ENCODE data around the gene BLM. TPM values are rescaled to one million over a fixed set of nuclear protein-coding genes. Genes with fewer than 3 reads are reported as not detected.
A peak's percentile ranks its signal among the peaks of the same experiment; 100 is the strongest.

The BLM gene
- total and polyA plus RNA-seq, 2 experiments from 2014 or later: 1.9 to 4.8 TPM

GRCh38 chr15:90765966-90766365 lies 48.8 kb downstream of the BLM start:
- TF ChIP-seq EZH2 (IDR thresholded peaks at IDR 0.05; ENCODE audit: insufficient read depth, poor library complexity, severe bottlenecking) (no peak), EZH2phosphoT487 (IDR thresholded peaks at IDR 0.05; ENCODE audit: insufficient read depth, low read depth) (no peak)
- Histone ChIP-seq H3K36me3 (ENCODE audit: low read depth) (no peaks in the 10 kb centered on the region), H3K4me3 (no peak overlapping the region), H3K4me1 (ENCODE audit: insufficient read depth) (peaks cover 7% of the 10 kb centered on the region; the same call in 1 of the 2 replicates), H2AFZ (no peak overlapping the region), H3K9me2 (ENCODE audit: insufficient read depth) (no peaks in the 10 kb centered on the region), H3K27me3 (replicated peaks; ENCODE audit: insufficient read depth) (no peaks in the 10 kb centered on the region), H4K20me1 (ENCODE audit: insufficient read depth) (no peaks in the 10 kb centered on the region), H3K79me2 (ENCODE audit: insufficient read depth) (no peaks in the 10 kb centered on the region), H3K4me2 (ENCODE audit: unreplicated experiment) (no peak overlapping the region), H3K9me3 (ENCODE audit: low read depth) (no peaks in the 10 kb centered on the region), H3K27ac (no peak overlapping the region), H3K9ac (no peak overlapping the region), H3F3A (ENCODE audit: insufficient read depth) (peaks cover 14% of the 10 kb centered on the region)
- 97 to 100% methylated on average over 3 of the region's 3 CpGs for WGBS, 2 experiments (ENCODE audit: low coverage in 1 of 2, low lambda C conversion rate in 2 of 2, missing lambda C conversion rate in 2 of 2)
- in situ Hi-C loops (cut with MboI): no loop called here
- no peak for DNase-seq

DNA sequence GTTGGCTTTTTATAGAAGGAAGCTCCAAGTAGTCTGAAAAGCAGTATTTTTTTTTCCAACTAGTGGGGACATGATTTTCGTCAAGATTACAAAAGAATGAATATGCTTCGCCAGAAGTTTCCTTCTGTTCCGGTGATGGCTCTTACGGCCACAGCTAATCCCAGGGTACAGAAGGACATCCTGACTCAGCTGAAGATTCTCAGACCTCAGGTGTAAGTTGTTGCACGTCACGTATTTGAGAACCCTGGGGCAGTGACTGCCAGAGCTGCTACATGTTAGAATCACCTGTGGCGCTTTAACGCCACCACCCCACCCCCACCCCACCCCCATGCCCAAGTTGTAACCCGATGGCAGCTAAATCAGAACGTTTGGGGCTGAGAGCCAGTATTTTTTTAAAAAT lies 52.2 kb downstream of the BLM start:
- no peaks in the 10 kb centered on the region for H3K27me3 ChIP-seq (replicated peaks; ENCODE audit: insufficient read depth)
- no peaks in the 10 kb centered on the region for H3F3A ChIP-seq (ENCODE audit: insufficient read depth)
- H3K4me2 ChIP-seq (ENCODE audit: unreplicated experiment): no peak overlapping the region
- DNase-seq: no peak
- in situ Hi-C loops (cut with MboI): no loop called here
- no peaks in the 10 kb centered on the region for H3K9me3 ChIP-seq (ENCODE audit: low read depth)
- H4K20me1 ChIP-seq (ENCODE audit: insufficient read depth): no peaks in the 10 kb centered on the region
- H3K36me3 ChIP-seq (ENCODE audit: low read depth): no peaks in the 10 kb centered on the region
- H3K27ac ChIP-seq: no peak overlapping the region
- no peaks in the 10 kb centered on the region for H3K4me1 ChIP-seq (ENCODE audit: insufficient read depth)
- H3K79me2 ChIP-seq (ENCODE audit: insufficient read depth): no peaks in the 10 kb centered on the region
- no peak overlapping the region for H2AFZ ChIP-seq
- TF ChIP-seq EZH2 (IDR thresholded peaks at IDR 0.05; ENCODE audit: insufficient read depth, poor library complexity, severe bottlenecking) (no peak), EZH2phosphoT487 (IDR thresholded peaks at IDR 0.05; ENCODE audit: insufficient read depth, low read depth) (no peak)
- no peak overlapping the region for H3K9ac ChIP-seq
- WGBS, 2 experiments (ENCODE audit: low coverage in 1 of 2, low lambda C conversion rate in 2 of 2, missing lambda C conversion rate in 2 of 2): 78 to 87% methylated on average over 10 of the region's 10 CpGs
- no peak overlapping the region for H3K4me3 ChIP-seq
- no peaks in the 10 kb centered on the region for H3K9me2 ChIP-seq (ENCODE audit: insufficient read depth)

DNA sequence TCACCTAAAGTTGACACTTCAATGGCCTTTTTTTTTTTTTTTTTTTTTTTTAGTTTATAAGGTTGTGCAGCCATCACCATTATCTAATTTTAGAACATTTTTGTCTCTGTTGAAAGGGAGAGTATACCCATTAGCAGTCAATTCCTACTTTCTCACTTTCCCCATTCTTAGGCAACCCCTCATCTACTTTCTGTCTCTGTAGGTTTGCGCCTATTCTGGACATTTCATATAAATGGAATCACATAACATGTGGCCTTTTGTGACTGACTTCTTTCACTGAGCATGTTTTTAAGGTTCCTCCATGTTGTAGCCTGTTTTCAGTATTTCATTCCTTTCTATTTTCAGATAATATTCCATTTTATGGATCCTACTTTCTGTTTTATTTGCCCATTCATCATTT lies 56.3 kb downstream of the BLM start:
- Histone ChIP-seq H3K4me3 (no peak overlapping the region), H3K9me3 (ENCODE audit: low read depth) (no peaks in the 10 kb centered on the region), H3K9me2 (ENCODE audit: insufficient read depth) (no peaks in the 10 kb centered on the region), H3K79me2 (ENCODE audit: insufficient read depth) (no peaks in the 10 kb centered on the region), H3K27me3 (replicated peaks; ENCODE audit: insufficient read depth) (no peaks in the 10 kb centered on the region), H2AFZ (no peak overlapping the region), H3K4me1 (ENCODE audit: insufficient read depth) (peaks cover 5% of the 10 kb centered on the region; the same call in 1 of the 2 replicates), H3K4me2 (ENCODE audit: unreplicated experiment) (no peak overlapping the region), H3K27ac (no peak overlapping the region), H4K20me1 (ENCODE audit: insufficient read depth) (no peaks in the 10 kb centered on the region), H3K9ac (no peak overlapping the region), H3K36me3 (ENCODE audit: low read depth) (no peaks in the 10 kb centered on the region), H3F3A (ENCODE audit: insufficient read depth) (no peaks in the 10 kb centered on the region)
- no peak for TF ChIP-seq EZH2phosphoT487 (IDR thresholded peaks at IDR 0.05; ENCODE audit: insufficient read depth, low read depth)
- TF ChIP-seq EZH2 (IDR thresholded peaks at IDR 0.05; ENCODE audit: insufficient read depth, poor library complexity, severe bottlenecking): no peak
- WGBS, 2 experiments (ENCODE audit: low coverage in 1 of 2, low lambda C conversion rate in 2 of 2, missing lambda C conversion rate in 2 of 2): 100% methylated on average over 1 of the region's 1 CpG
- in situ Hi-C loops (cut with MboI): no loop called here
- no peak for DNase-seq

- Histone ChIP-seq H3K9me2 (ENCODE audit: insufficient read depth) (no peaks in the 10 kb centered on the region), H3K27me3 (replicated peaks; ENCODE audit: insufficient read depth) (no peaks in the 10 kb centered on the region), H3K79me2 (ENCODE audit: insufficient read depth) (no peaks in the 10 kb centered on the region), H4K20me1 (ENCODE audit: insufficient read depth) (no peaks in the 10 kb centered on the region), H3K4me3 (no peak overlapping the region), H3K36me3 (ENCODE audit: low read depth) (no peaks in the 10 kb centered on the region), H3K27ac (no peak overlapping the region), H3F3A (ENCODE audit: insufficient read depth) (no peaks in the 10 kb centered on the region), H2AFZ (no peak overlapping the region), H3K4me2 (ENCODE audit: unreplicated experiment) (no peak overlapping the region), H3K9ac (no peak overlapping the region), H3K9me3 (ENCODE audit: low read depth) (no peaks in the 10 kb centered on the region), H3K4me1 (ENCODE audit: insufficient read depth) (peaks cover 5% of the 10 kb centered on the region; the same call in 1 of the 2 replicates)
- in situ Hi-C loops (cut with MboI): no loop called here
- TF ChIP-seq EZH2phosphoT487 (IDR thresholded peaks at IDR 0.05; ENCODE audit: insufficient read depth, low read depth): no peak
- TF ChIP-seq EZH2 (IDR thresholded peaks at IDR 0.05; ENCODE audit: insufficient read depth, poor library complexity, severe bottlenecking): no peak
- peak; percentile 75 for DNase-seq
- 76 to 80% methylated on average over 5 of the region's 5 CpGs for WGBS, 2 experiments (ENCODE audit: low coverage in 1 of 2, low lambda C conversion rate in 2 of 2, missing lambda C conversion rate in 2 of 2)
These were observed 57.8 kb downstream of the BLM start for GRCh38 chr15:90774731-90775514.

All from GM23248 (cell line).